Stromal cell of bone marrow (primary cell): ENCODE data around the gene PSMB7.

Experiments
- DNase-seq: peaks from one replicate; pipeline ENCODE4 v3.0.0-alpha.2; 2012; ENCODE audit warnings: low read depth

The PSMB7 gene

DNA sequence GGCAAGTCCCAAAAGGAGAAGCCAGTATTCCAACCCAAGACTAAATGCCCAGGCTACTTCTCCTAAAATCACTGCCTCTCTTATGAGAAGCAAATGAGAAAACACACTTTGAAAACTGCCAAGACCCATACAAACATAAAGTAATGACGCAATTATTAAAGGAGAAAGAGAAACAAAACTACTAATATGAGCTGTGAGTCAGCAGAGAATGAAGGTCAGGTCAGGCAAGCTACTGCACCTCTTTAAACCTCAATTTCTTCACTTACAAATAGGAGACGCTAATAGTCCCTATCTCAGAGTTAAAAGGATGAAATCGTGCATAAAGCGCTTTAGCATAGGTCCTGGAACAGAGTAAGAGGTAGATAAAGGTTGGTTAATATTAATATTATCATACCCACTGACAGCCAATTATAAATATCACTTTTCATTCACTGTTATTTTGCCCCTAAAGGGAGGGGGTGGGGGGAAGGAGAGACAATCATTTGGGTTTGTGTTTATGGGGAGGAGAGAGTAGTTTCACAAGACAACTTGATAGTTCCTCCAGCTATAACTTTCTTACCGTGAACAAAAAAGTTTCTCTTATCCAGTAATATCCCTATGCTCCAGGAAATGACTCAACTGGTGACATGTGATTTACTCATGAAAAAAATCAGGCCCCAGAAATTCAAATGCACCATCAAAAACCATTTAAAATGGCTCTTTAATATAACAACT, 3.6 kb downstream of the PSMB7 start:
- peak; percentile 55 for DNase-seq

DNA sequence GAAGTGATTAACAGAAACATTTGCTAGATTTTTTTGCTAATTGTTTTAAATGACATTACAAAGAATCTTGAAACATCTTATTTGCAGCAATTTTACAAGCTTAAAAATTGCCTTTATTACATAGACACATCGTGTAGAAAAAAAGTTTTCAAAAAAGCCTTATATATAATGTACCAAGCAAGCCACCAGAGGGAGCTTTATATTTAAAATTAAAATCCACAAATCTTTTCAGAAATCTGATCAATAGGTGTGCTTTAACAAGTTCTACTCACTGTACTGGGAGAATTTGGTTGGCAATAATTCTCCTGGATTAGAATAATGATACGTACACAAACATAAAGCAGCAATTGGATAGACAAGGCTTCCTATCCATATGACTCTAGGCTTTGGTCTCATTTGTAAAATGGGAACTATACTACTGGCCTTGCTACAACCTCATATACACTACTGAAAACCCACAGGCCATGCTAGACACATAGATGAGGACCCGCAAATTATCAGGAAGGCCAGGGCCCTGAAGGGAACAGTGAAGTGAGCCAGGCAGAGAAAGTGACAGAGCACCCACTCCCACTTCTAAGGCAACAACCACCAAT, 4.8 kb downstream of the PSMB7 start:
- DNase-seq = no peak

DNA sequence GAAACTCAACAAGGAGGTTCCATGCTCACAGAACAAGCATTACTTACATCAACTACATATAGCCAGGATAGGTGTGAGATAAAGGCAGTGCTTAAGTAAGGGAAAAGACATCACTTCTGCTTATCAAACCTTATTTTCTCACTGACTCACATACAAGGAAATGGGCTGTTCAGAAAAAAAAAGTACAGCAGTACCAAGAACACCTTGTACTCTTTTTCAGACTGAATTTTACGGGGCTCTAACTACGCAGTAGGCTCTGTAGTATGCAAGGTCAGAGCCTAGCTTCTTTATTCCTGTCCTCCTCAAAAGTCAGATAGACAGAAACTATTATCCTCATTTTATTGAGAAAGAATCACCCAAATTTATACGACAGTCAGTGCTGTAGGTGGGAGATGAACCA, 5.8 kb downstream of the PSMB7 start:
- no peak for DNase-seq

DNA sequence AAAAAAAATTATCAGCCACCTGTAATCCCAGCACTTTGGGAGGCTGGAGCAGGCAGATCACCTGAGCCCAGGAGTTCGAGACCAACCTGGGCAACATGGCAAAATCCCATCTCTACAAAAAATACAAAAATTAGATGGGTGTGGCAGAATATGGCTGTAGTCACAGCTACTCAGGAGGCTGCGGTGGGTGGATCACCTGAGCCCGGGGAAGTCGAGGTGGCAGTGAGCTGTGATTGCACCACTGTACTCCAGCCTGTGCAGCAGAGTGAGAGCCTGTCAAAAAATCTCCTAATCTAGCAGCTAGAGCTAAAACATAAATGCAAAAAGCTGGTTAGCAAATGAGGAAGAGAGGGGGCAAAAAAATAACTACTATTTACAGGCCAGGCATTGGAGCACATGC, 12.0 kb downstream of the PSMB7 start:
- no peak for DNase-seq

DNA sequence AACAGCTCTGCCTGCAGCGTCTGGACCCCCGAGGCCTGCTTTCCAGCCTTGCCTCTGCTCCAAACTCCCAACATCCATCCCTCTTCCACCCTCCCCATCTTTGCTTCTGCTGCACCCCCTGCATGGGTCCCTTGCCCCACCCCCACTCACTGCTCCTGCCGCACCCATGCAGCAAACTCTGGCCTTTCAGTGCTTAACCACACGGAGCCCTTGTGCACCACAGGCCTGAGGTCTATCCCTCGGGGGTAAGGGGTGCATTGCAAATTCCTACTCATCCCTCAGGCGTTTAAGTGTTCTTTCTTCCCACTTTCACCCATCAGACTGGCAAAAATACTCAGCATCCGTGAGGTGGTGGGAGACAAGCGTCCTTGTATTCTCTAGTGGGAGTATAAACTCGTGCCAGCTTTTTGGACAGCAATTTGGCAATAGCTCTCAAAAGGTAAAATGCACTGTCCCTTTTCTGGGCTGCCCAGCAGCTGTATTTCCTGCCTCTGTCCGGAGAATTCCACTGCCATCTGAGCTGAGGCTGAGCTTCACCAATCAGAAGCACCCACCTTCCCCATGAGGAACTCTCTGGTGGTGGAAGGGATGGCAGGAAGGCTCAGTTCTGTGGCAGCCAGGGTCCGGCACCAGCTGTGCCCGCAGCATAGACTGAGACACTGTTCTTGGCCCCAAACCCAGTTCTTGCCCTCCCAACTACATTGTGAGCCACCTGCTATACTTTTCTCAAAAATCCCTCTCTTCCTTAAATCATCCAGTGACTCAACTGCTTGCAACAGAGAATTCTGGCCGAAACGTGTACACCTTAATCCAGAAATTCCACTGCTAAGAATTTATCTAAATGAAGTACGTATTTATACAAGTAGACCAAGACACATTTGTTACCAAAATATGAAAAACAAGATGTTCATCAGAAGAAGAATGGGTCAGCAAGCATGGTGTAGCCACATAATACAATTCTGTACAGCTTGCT, 15.0 kb downstream of the PSMB7 start:
- DNase-seq = no peak

DNA sequence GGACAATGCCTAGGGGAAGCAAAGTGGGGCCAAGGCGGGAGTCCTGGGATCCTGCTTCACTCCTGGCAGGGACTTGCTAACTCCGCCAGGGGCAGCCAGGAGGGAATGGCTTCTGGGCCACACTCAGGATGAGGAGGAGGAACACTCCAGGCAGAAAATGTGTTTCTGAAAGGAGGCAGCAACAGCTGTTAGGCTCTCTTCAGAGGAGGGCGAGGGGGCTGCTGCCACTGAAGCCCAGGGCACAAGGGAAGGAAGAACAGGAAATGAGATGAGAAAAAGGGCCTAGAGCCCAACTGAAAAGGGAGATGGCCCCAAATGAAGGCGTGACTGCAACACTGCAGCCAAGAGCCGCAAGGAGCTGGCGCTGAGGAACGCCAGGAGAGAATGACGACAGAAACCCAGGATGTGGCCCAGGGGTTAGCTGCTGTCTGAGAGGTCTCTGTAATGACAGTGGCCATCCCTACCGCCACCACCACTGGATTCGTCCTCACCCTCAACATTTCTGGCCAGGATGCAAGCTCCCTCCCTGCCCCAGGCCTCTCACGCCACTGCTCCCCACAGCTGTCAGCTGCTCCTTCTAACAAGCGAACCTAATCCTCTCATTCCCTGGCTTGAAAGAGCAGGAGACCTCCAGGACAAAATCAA, 15.8 kb downstream of the PSMB7 start:
- no peak for DNase-seq

DNA sequence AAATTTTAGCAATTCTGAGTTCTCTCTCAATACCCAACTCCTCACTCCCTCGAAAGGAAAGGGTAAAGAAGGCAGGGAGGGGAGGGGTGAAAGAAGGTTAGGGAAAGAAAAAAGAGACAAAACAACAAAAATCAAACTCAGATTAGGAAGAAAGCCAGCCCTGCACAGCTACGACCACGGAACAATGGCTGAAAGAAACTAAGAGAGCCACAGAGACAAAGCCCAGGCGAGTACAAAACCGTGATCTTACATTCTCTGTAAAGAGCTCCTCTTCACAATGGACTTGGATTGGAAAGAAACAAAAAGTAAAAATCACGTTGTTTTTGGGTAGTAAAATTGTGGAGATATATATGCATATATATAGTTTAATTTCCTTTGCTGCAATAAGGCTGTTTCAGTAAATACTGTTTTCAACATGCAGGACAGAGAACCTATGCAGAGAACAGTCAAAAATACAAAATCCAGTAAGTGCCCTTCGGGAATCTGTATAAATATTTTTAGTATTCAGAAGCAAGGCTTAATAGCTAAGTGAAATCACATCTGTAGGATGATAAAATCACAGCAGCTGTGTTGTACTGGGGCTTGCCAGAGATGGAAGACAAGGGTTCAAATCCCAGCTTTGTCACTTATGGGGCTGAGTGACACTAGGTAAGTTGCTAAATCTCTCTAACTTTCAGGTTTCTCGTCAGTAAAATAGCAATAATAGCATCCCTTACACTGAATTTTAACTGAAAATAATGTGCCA, 16.9 kb downstream of the PSMB7 start:
- DNase-seq = no peak

DNA sequence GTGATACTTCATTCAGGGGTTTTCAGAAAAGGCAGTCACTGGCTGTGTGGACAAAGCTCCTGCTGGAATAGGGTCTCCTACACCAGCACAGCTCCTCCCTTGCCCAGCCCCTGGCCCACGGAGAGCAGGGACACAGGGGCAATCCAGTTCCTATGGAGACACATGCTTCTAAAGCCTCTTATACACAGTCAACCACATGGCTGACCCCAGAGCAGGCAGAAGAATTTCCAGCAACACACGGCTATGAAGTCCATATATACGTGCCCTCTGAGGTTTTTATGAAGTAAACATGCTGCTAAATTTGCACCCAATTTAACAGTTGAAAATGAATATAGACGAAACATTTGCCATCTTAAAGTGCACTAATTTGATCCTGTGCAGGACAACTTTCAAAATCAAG, 19.4 kb downstream of the PSMB7 start:
- no peak for DNase-seq

DNA sequence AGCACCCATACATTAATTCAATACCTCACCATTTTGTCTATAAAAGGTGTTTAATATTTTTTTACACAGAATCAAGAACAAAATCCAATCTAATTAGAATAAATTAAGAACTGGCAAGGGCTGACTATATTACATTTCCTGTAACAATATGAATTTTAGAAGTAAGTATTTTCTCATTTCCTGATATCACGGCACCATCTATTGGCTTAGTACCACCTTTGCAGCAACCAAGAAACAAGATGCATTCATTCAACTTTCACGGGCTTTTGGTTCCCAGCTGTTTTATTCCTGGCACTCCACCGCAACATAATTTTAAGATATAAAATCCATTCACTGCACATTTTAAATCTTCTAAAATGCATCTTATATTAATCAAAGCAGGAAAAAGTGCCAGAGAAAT, 20.6 kb downstream of the PSMB7 start:
- DNase-seq = no peak

DNA sequence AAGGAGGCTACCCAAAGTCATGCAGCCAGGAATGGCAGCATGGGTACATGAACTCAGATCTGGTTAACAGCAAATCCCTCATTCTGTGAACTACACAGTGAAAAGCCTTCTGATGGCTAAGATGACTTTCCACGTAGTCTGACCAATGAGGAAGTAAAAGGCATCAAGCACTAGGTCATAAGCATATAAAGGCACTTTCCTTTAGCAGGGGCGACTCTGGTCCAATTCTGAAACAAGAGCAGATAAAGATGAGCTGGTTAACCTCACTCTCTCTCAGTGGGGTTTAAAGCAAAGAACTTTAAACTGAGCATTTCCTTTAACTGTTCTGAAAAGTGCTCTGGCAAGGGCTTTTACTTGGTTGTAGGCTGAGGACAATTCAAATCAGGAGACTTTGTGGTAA, 21.1 kb downstream of the PSMB7 start:
- no peak for DNase-seq

DNA sequence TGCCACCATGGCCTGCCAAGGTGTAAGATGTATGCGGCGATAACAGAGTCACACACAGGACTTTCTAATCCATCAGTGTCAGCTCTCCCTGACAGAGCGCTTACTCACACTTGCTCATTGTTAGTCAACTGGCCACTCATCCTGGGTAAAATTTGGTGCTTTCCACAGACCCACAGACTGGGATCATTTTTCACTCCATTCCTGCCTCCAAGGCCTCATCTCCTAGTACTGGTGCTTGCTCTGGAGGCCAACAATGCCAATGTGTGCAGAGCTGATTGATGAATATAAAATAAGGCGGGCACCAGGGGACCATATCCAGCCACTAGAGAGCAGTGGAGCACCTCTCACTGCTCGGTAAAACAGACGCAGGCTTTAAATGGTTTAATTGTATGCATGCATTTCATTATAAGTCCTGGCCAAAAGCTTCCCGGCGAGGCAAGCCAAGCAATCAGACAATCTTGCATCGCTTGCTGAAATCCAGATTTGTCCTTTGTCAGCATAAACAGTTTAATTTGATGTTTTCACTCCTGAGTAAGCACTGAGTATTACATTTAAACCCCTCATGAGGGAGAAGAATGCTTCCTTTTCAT, 22.3 kb downstream of the PSMB7 start:
- DNase-seq = peak; percentile 96

DNA sequence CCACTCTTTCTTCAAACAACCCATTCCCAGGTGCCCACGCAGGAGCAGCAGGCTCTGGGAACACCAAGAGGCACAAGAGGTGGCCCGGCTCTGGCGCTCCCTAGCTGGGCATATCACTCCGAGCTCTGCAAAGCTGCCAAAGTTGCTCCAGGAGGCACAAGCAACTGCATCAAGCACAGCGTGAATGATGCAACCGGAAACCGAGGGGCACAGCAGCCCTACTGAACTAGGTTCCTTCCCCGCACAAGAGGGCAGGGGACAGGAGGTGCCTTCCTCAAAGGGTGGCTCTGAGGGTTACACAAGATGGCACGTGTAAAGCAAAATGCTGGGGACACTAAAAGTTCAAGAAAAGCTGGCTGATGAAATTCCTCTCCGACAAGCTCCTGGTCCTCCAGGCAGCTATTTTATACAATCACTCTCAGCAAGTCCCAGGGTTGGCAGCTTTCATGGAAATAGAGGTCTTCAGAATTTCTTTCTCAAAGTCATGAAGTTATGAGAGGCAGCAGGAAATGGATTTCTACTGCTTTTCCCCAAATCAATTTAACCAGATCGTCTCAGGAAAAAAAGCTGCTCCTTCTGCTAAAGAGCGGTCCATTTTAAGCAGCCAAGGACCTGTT, 22.9 kb downstream of the PSMB7 start:
- DNase-seq = no peak

DNA sequence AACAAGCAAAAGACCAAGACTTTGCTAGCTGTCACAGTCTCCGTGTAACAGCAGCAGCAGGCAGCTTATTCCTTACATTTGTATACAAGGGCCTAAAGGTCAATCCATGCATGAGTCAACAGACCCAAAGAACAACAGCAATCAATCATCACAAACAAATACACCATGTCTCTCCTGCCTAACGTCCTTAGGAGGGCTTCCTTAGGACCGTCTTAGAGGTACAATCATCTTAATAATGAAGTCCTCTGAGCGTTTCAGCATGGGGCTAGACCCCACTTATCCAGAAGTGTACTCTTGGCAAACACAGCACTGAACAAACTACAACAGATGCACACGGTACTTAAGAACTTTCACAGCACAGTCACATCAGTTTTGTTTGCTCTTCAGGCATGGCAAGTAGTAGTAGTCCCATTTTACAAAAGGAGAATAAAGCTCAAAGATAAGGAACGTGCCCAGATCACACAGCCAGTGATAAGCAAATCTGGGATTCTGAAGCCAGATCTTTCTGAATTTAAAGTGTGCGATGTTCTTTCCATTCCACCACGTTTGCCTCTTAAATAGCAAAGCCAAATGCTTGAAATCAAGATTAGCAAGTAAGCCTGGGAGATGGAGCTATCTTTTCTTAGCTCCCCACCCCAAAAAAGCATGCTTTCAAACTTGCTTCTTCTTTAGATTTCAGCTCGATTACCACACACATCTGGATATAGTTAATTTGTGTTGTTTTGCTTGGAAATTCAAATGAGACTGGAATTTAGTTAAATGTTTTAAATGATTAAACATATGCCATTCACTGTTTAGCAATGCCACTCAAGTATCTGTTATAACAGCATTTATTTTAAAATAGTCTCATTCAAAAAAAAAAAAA, 24.2 kb downstream of the PSMB7 start:
- no peak for DNase-seq

DNA sequence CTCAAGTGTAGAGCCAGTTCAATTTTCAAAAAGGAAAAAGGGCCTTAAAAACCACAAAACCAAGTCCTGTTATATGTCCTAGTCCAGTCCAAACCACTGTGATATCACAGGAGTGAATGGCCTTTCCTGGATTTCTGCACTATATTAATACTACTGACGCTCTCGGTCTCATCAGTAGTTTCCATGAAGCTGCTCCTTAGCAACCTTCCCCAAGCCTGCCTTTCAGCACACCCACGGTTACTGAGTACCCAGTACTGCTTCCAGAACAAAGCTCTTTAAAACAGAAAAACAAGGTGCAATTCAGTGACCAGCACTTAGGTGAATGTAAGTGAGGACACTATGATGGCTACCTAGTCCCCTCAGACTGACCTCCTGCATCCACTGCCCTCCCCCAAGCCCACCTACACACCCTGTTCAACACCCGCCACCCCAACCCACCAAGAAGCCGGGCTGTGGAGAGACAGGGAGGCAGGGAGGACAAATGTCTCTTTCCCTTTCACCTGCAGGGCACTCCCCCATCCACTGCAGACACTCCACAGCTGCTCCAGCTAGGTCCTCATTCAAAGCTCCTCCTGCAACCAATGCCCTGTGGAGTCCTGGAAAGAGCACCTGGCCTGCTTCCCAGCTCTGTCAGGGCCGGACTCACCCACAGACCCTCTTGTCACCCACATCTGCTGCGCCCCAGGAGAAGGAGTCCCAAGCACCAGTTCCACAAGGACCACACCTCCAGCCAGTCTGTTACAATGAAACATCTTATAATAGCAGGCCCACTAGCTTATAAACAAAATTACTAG, 25.9 kb downstream of the PSMB7 start:
- DNase-seq = no peak

DNA sequence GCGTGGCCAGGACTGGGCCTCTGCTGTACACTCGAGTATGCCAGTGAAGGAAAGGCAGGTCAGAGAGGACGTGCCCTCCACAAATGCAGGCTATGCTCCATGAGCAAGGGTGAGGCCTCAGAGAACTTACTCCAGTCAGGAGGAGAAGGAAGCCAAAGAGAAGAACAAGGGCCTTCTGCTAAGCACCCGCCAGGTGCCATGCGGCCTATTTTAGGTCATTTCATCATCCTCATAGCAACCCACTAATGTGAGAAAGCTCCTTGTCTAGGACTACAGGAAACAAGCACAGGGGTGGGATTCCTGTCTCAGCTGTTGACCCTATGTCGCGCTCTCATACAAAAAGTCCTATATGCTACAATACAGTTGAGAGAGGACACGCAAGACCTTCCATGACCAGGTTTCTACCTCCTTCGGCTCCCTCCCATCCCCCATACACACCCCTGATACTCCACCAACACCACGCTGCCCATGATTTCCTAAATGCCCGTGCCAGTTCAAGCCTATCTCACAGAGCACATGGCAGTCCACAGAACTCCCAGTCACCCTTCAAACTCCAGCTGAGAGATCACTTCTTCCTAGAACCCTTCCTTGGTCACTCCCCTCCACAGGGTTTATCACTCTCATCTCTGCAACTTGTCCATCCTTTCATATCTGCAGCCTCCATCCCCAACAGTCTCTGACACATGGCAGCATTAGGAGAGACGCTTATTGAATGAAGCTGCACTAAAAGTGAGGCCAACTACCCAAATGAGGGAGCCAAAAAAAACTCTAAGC, 26.8 kb downstream of the PSMB7 start:
- no peak for DNase-seq

DNA sequence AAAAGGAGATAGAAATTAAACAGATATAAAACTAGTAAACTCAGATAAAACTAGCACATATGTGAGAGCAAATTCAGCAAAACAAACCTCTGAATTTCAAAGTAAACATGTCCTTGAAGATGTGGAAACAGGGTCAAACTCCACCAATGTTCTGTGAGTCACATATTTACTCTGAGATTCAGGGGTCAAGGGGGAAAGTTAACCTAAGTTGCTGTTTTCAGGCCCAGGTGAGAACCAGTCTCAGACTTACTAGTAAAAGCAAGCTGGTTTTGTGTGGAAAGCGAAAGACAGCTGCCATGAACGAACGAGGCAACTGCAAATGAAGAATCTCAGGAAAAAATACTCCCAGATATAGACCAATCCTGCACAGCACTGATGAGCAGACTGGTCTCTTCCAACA, 29.0 kb downstream of the PSMB7 start:
- DNase-seq = no peak

DNA sequence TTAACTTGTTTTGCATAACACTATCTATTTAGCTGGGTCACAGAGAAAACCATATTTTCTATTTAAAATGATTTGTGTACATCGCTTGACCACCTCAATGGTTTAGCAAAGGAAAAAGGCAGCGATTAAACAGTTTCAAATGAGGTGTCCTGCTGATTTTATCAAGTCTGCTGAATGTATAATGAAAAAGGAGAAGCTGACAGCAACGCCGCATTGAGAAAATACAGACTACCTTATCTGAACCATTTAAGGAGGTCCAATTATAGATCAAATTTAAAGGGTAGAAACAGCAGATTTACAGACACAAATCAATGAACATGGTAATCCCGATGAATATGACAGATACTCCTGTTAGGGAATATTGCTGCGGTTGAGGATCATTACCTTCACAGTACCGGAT, 29.6 kb downstream of the PSMB7 start:
- DNase-seq = no peak

DNA sequence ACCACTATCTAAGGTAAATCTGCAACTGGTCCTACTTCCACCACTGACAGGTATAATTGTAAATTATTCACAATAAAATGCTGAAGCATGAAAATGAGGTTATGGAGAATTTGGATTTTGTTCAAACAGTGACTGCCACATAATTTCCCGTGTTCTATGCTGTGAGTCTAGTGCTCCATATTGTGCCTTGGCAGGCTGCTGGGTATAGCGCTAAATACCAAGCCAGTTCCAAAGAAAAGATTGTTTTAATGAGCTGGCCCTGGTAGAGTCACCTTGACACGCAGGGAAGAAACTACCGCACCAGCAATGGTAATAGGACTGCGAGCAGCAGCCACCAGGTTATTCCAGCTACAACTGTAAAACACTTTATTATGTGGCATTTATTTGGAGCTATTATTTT, 30.4 kb downstream of the PSMB7 start:
- DNase-seq = no peak
